ENCODE data around the gene SPECC1. TPM values are rescaled to one million over a fixed set of nuclear protein-coding genes. Genes with fewer than 3 reads are reported as not detected.

The SPECC1 gene
- polyA plus RNA-seq, 3 donors = 36.0 to 58.4 (median 50.5) TPM

- H3K36me3 ChIP-seq (replicated peaks in 1 of 2; ENCODE audit: control insufficient read depth in 1 of 2, insufficient read depth in 2 of 2, low read length in 2 of 2) = peaks cover 18 to 77% of the 10 kb centered on the region in 2 donors
- H3K27me3 Mint-ChIP-seq (ENCODE audit: low read depth in 3 of 3) = no peaks in the 10 kb centered on the region
- H3K9ac ChIP-seq (ENCODE audit: insufficient read depth, low read length, poor library complexity, severe bottlenecking) = no peak overlapping the region
- peaks cover 100% of the 10 kb centered on the region for H4K20me1 ChIP-seq (ENCODE audit: insufficient read depth, low read length)
- H3K4me1 ChIP-seq (ENCODE audit: control insufficient read depth in 1 of 2, insufficient read depth in 2 of 2, low read length in 2 of 2) = peaks cover 0 to 7% of the 10 kb centered on the region in 2 donors
- TF ChIP-seq CTCF (IDR thresholded peaks at IDR 0.05) = no peak
- no peak overlapping the region for H3K4me2 ChIP-seq (replicated peaks; ENCODE audit: extremely low read depth, low read length, poor library complexity, severe bottlenecking)
- H3K9me3 Mint-ChIP-seq = no peaks in the 10 kb centered on the region
- no peak overlapping the region for H2AFZ ChIP-seq (ENCODE audit: insufficient read depth, low read depth, low read length, poor library complexity, severe bottlenecking)
- H3K79me2 ChIP-seq (ENCODE audit: insufficient read depth, low read length) = peaks cover 100% of the 10 kb centered on the region
- no peaks in the 10 kb centered on the region for H3K9me3 ChIP-seq (replicated peaks in 1 of 2; ENCODE audit: control insufficient read depth in 1 of 2, insufficient read depth in 1 of 2, low read length in 2 of 2)
- intact Hi-C loops (cut with micrococcal nuclease) = no loop called here
- 89% methylated on average over 15 of the region's 19 CpGs for WGBS (ENCODE audit: insufficient coverage)
- H3K36me3 Mint-ChIP-seq = peaks cover 22 to 60% of the 10 kb centered on the region in 2 donors
- no peak for DNase-seq
- H3K27me3 ChIP-seq (ENCODE audit: control insufficient read depth in 2 of 2, insufficient read depth in 2 of 2, low read length in 2 of 2) = no peaks in the 10 kb centered on the region
- H3K27ac Mint-ChIP-seq = peak overlapping the region in 5 of 7 donors; percentile 26 to 68 (median 53)
- H3K4me3 ChIP-seq (replicated peaks in 1 of 3; ENCODE audit: low read depth in 2 of 3, low read length in 3 of 3) = no peak overlapping the region
- peak overlapping the region in 1 of 2 donors; percentile 14 for H3K27ac ChIP-seq (ENCODE audit: low read depth in 1 of 2, low read length in 2 of 2)
- no peak overlapping the region for H3K4me3 Mint-ChIP-seq
- H3K4me1 Mint-ChIP-seq = peaks cover 31% of the 10 kb centered on the region
Measured at GRCh38 chr17:20091174-20092029, 82.2 kb downstream of the SPECC1 start.

DNA sequence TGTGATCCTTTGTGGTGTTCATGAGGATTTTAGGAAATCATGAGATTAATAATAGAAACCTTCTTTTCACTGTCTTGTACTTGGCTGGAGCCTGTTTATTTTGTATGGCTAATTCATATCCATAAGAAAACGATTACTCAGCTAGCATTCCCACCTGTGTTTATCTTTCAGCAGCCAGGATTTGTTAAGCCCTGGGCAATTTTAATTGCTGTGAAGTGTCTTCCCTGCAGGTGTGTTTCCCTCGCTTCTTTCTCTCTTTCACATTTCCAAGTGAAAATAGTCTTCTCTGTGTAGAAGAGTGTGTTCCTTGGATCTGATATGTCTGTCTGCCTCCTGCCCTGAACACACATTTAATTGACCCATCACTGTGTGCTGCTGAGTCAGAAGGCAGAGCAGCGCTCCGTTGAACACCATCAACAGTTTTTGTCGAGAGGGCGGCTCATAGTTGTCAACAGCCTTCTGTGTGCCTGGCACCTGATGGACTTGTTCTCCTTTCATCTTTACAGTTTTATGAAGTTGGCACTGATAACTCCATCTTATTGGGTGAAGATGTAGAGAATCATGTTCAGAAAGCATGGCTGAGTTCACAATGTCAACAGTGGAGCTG, 83.2 kb downstream of the SPECC1 start:
- WGBS (ENCODE audit: insufficient coverage) = no CpG with 5 or more reads among the region's 6 CpGs
- no peak overlapping the region for H3K4me3 Mint-ChIP-seq
- intact Hi-C loops (cut with micrococcal nuclease) = no loop called here
- H3K27ac Mint-ChIP-seq = peak overlapping the region in 2 of 7 donors; percentile 17 to 68
- no peak for TF ChIP-seq CTCF (IDR thresholded peaks at IDR 0.05)
- H3K9me3 Mint-ChIP-seq = no peaks in the 10 kb centered on the region
- Histone ChIP-seq H3K4me3 (replicated peaks in 1 of 3; ENCODE audit: low read depth in 2 of 3, low read length in 3 of 3) (no peak overlapping the region), H3K27me3 (ENCODE audit: control insufficient read depth in 2 of 2, insufficient read depth in 2 of 2, low read length in 2 of 2) (no peaks in the 10 kb centered on the region), H3K27ac (ENCODE audit: low read depth in 1 of 2, low read length in 2 of 2) (no peak overlapping the region), H3K4me1 (ENCODE audit: control insufficient read depth in 1 of 2, insufficient read depth in 2 of 2, low read length in 2 of 2) (peaks cover 0 to 7% of the 10 kb centered on the region in 2 donors), H3K36me3 (replicated peaks in 1 of 2; ENCODE audit: control insufficient read depth in 1 of 2, insufficient read depth in 2 of 2, low read length in 2 of 2) (peaks cover 25 to 78% of the 10 kb centered on the region in 2 donors), H3K9me3 (replicated peaks in 1 of 2; ENCODE audit: control insufficient read depth in 1 of 2, insufficient read depth in 1 of 2, low read length in 2 of 2) (no peaks in the 10 kb centered on the region), H3K9ac (ENCODE audit: insufficient read depth, low read length, poor library complexity, severe bottlenecking) (no peak overlapping the region), H2AFZ (ENCODE audit: insufficient read depth, low read depth, low read length, poor library complexity, severe bottlenecking) (no peak overlapping the region), H3K4me2 (replicated peaks; ENCODE audit: extremely low read depth, low read length, poor library complexity, severe bottlenecking) (no peak overlapping the region), H4K20me1 (ENCODE audit: insufficient read depth, low read length) (peaks cover 100% of the 10 kb centered on the region), H3K79me2 (ENCODE audit: insufficient read depth, low read length) (peaks cover 99% of the 10 kb centered on the region)
- H3K36me3 Mint-ChIP-seq = peaks cover 28 to 65% of the 10 kb centered on the region in 2 donors
- no peak for DNase-seq
- peaks cover 27% of the 10 kb centered on the region for H3K4me1 Mint-ChIP-seq
- no peaks in the 10 kb centered on the region for H3K27me3 Mint-ChIP-seq (ENCODE audit: low read depth in 3 of 3)
